ENCODE measurements around the gene GALK1.

The GALK1 gene

GRCh38 chr17:75784473-75785015, 19.6 kb upstream of the GALK1 start, which contains the start of gene UNK:
Gene UNK (plus strand): TSS chr17:75784806. CDS start chr17:75784881, 75 bp downstream.
- TF ChIP-seq, protein P1, sequence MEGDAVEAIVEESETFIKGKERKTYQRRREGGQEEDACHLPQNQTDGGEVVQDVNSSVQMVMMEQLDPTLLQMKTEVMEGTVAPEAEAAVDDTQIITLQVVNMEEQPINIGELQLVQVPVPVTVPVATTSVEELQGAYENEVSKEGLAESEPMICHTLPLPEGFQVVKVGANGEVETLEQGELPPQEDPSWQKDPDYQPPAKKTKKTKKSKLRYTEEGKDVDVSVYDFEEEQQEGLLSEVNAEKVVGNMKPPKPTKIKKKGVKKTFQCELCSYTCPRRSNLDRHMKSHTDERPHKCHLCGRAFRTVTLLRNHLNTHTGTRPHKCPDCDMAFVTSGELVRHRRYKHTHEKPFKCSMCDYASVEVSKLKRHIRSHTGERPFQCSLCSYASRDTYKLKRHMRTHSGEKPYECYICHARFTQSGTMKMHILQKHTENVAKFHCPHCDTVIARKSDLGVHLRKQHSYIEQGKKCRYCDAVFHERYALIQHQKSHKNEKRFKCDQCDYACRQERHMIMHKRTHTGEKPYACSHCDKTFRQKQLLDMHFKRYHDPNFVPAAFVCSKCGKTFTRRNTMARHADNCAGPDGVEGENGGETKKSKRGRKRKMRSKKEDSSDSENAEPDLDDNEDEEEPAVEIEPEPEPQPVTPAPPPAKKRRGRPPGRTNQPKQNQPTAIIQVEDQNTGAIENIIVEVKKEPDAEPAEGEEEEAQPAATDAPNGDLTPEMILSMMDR (IDR thresholded peaks at IDR 0.05; ENCODE audit: low read depth, low read length, missing control alignments) = no peak
- peak; percentile 99 for DNase-seq (ENCODE audit: low read depth)
- peak within 1 kb of the TSS; percentile 62 for H3K4me3 ChIP-seq (ENCODE audit: low read depth, low read length)
- in situ Hi-C loops (cut with HindIII; ENCODE audit: low sequenced_read_pairs) = loop anchor here (10.0 kb wide), 1 partner anchor 60 kb away; the partner anchor contains the start of gene UNC13D

DNA sequence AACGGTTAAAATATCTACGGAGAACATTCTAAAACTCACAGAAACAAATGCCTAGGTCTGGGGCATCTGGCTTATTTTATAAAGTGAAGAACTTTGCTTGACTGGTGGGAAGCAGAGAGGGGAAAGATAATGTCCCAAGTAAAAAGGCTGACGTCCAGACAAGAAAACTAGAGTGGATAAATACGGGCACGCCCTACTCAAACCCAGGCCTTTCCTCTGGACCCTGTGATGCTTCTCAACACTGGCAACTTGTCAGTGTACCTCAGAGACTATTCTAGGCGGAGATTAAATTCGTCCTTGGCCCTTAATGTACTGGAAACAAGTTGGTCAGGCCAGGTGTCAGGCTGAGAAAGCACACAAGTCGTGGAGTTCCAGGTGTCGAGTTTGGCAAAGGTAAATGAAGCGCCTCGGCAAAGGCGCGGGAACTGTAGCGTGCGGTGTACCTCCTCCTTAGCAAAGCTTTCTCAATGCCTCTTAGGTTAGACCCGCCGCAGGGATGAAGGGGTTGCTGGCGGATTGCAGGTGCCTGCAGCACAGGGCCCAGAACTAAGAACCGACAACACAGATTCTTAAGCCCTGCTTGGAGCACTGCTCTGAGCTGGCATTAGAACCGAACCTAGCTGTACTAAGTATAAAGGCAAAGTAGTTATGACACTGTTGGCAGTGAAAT, 18.9 kb upstream of the GALK1 start:
- no peak for DNase-seq (ENCODE audit: low read depth)
- peak overlapping the region; percentile 62 for H3K4me3 ChIP-seq (ENCODE audit: low read depth, low read length)
- in situ Hi-C loops (cut with HindIII; ENCODE audit: low sequenced_read_pairs) = loop anchor here (10.0 kb wide), 1 partner anchor 61 kb away; the partner anchor contains the start of gene UNC13D
- TF ChIP-seq, protein P1 (IDR thresholded peaks at IDR 0.05; ENCODE audit: low read depth, low read length, missing control alignments) = no peak

DNA sequence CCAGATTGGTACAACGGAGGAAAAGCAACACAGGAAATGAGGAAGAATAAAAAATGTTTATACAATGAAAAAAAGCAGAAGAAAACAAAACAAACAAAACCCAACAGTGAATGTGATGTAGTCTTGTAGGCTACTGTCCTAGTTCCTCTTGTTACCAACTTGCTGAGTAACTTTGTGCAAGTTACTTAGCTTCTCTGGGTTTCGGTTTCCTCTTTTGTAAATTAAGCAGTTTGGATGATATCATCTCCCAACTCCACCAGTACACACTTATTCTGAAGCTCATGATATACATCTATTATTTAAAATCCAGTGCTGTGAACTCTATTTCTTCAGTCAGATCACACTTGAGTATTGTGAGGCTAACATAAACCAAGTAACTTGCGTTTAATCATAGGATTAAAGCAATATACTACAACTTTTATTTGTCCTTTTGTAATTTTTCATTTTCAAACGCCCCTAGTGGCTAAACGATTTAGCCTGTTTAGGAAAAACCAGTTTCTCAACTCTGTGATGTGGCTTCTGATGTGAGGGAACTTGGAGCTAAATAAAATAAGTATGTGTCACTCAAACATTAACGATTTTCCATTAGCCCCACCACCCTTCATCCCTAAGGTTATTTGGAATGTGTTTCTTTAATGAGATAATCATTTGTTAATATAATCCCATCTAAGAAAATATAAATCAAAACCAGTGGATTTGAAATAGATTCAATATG, 18.2 kb upstream of the GALK1 start:
- no peak for DNase-seq (ENCODE audit: low read depth)
- TF ChIP-seq, protein P1 (IDR thresholded peaks at IDR 0.05; ENCODE audit: low read depth, low read length, missing control alignments) = peak; percentile 71
- no peak overlapping the region for H3K4me3 ChIP-seq (ENCODE audit: low read depth, low read length)
- in situ Hi-C loops (cut with HindIII; ENCODE audit: low sequenced_read_pairs) = loop anchor here (10.0 kb wide), 1 partner anchor 62 kb away; the partner anchor contains the start of gene UNC13D

GRCh38 chr17:75779987-75780889, 15.2 kb upstream of the GALK1 start:
- TF ChIP-seq, protein P1 (IDR thresholded peaks at IDR 0.05; ENCODE audit: low read depth, low read length, missing control alignments) = no peak
- in situ Hi-C loops (cut with HindIII; ENCODE audit: low sequenced_read_pairs) = loop anchor here (10.0 kb wide), 1 partner anchor 65 kb away; the partner anchor contains the start of gene UNC13D
- no peak for DNase-seq (ENCODE audit: low read depth)
- H3K4me3 ChIP-seq (ENCODE audit: low read depth, low read length) = no peak overlapping the region

GRCh38 chr17:75779250-75779986, 14.4 kb upstream of the GALK1 start:
- DNase-seq (ENCODE audit: low read depth) = peak; percentile 100
- peak overlapping the region; percentile 84 for H3K4me3 ChIP-seq (ENCODE audit: low read depth, low read length)
- TF ChIP-seq, protein P1 (IDR thresholded peaks at IDR 0.05; ENCODE audit: low read depth, low read length, missing control alignments) = no peak
- in situ Hi-C loops (cut with HindIII; ENCODE audit: low sequenced_read_pairs) = no loop called here

Measured in astrocyte of the cerebellum (primary cell).